IMR-90 (cell line): ENCODE results near the gene CCNJL. TPM values are rescaled to one million over a fixed set of nuclear protein-coding genes. Genes with fewer than 3 reads are reported as not detected.

Experiments
- ATAC-seq: fragments of 200-7000 bp; cut with Tn5 transposase; 2 replicates; pipeline ENCODE4 v1.9.1; 2020; ENCODE audit warnings: low read depth, mild to moderate bottlenecking, moderate library complexity
- BruUV-seq: library from RNA; stranded (reverse); fragments of 400-500 nt; replicated peaks from 2 replicates; lab custom pipeline; 2021; lab: Mats Ljungman, UMichigan
- CTCF ChIA-PET: fragments of 300-600 bp; formaldehyde crosslinking; extraction: SDS; loops from one replicate; lab custom pipeline; 2021; ENCODE audit warnings: antibody characterized with exemption; lab: Yijun Ruan, JAX
- POLR2A ChIA-PET: fragments of 300-600 bp; sonication (Branson Sonifier 250); formaldehyde crosslinking; loops from one replicate; lab custom pipeline; 2022; ENCODE audit warnings: antibody characterized with exemption; ENCODE audit not compliant: unreplicated experiment; lab: Charles Lee
- DNase-seq: peaks from one replicate; pipeline ENCODE4 v3.0.0; 2013
- H2AFZ ChIP-seq: replicated peaks from 2 replicates; pipeline ENCODE3; 2013; ENCODE audit warnings: low read length, mild to moderate bottlenecking; ENCODE audit not compliant: poor library complexity
- H2AK5ac ChIP-seq: 2 replicates; pipeline ENCODE4 v1.6.1; 2013; ENCODE audit warnings: low read depth, low read length, inconsistent platforms
- H2AK9ac ChIP-seq: replicated peaks from 2 replicates; pipeline ENCODE3; 2013; ENCODE audit warnings: mild to moderate bottlenecking, low read depth, low read length, moderate library complexity; ENCODE audit not compliant: poor library complexity
- H2BK120ac ChIP-seq: 2 replicates; pipeline ENCODE4 v1.6.1; 2013; ENCODE audit warnings: low read depth, low read length, inconsistent platforms
- H2BK15ac ChIP-seq: 3 replicates; pipeline ENCODE4 v1.6.1; 2013; ENCODE audit warnings: low read depth, low read length, inconsistent platforms
- H2BK20ac ChIP-seq: 2 replicates; pipeline ENCODE4 v1.6.1; 2013; ENCODE audit warnings: low read depth, mild to moderate bottlenecking, inconsistent platforms, low read length, moderate library complexity
- H2BK5ac ChIP-seq: 2 replicates; pipeline ENCODE4 v1.6.1; 2013; ENCODE audit warnings: mild to moderate bottlenecking, low read depth, low read length, inconsistent platforms; ENCODE audit not compliant: poor library complexity, severe bottlenecking
- H3K14ac ChIP-seq: replicated peaks from 2 replicates; pipeline ENCODE4 v1.6.1; 2013; ENCODE audit warnings: low read depth, low read length, inconsistent platforms
- H3K18ac ChIP-seq: 2 replicates; pipeline ENCODE4 v1.6.1; 2013; ENCODE audit warnings: low read depth, low read length, control low read depth
- H3K23ac ChIP-seq: 2 replicates; pipeline ENCODE4 v1.6.1; 2013; ENCODE audit warnings: low read depth, low read length, inconsistent platforms
- H3K27ac ChIP-seq: 2 replicates; pipeline ENCODE4 v1.5.1; 2013; ENCODE audit warnings: mild to moderate bottlenecking, control low read depth, low read length; ENCODE audit not compliant: insufficient read depth
- H3K27me3 ChIP-seq: 2 replicates; pipeline ENCODE4 v1.6.1; 2013; ENCODE audit warnings: low read length; ENCODE audit not compliant: control insufficient read depth, insufficient read depth
- H3K36me3 ChIP-seq: 2 replicates; pipeline ENCODE4 v1.6.1; 2013; ENCODE audit warnings: low read length, mixed read lengths; ENCODE audit not compliant: control insufficient read depth, insufficient read depth
- H3K4ac ChIP-seq: 2 replicates; pipeline ENCODE4 v1.6.1; 2013; ENCODE audit warnings: low read depth, low read length, inconsistent platforms
- H3K4me1 ChIP-seq: 2 replicates; pipeline ENCODE4 v1.6.1; 2013; ENCODE audit warnings: low read length, mixed read lengths; ENCODE audit not compliant: control insufficient read depth, insufficient read depth
- H3K4me2 ChIP-seq: 2 replicates; pipeline ENCODE4 v1.6.1; 2013; ENCODE audit warnings: low read depth, mild to moderate bottlenecking, control low read depth, low read length, moderate library complexity
- H3K4me3 ChIP-seq: 2 replicates; pipeline ENCODE4 v1.5.1; 2013; ENCODE audit warnings: low read depth, mild to moderate bottlenecking, control low read depth, low read length, moderate library complexity; ENCODE audit not compliant: insufficient read depth
- H3K56ac ChIP-seq: 2 replicates; pipeline ENCODE4 v1.6.1; 2013; ENCODE audit warnings: low read length, inconsistent platforms; ENCODE audit not compliant: insufficient read depth; ENCODE audit errors: extremely low read depth
- H3K79me1 ChIP-seq, 2 experiments: 2 replicates each; pipeline ENCODE4 v1.6.1; 2013; ENCODE audit warnings: low read length in 2 of 2, inconsistent platforms in 1 of 2, low read depth in 1 of 2
- H3K9ac ChIP-seq: 2 replicates; pipeline ENCODE4 v1.6.1; 2013; ENCODE audit warnings: low read depth, low read length, control low read depth
- H3K9me1 ChIP-seq: 2 replicates; pipeline ENCODE4 v1.6.1; 2013; ENCODE audit warnings: low read length, inconsistent platforms; ENCODE audit not compliant: insufficient read depth
- H3K9me3 ChIP-seq: 2 replicates; pipeline ENCODE4 v1.6.1; 2013; ENCODE audit warnings: low read length; ENCODE audit not compliant: control insufficient read depth, insufficient read depth
- H4K20me1 ChIP-seq: 2 replicates; pipeline ENCODE4 v1.6.1; 2013; ENCODE audit warnings: low read length, inconsistent platforms; ENCODE audit not compliant: insufficient read depth
- H4K5ac ChIP-seq: 2 replicates; pipeline ENCODE4 v1.6.1; 2013; ENCODE audit warnings: mild to moderate bottlenecking, low read depth, low read length, control low read depth
- H4K8ac ChIP-seq, 2 experiments: 2 replicates each; pipeline ENCODE4 v1.6.1; 2013; ENCODE audit warnings: low read depth in 2 of 2, low read length in 2 of 2, control low read depth in 1 of 2, inconsistent platforms in 1 of 2
- H4K91ac ChIP-seq: 2 replicates; pipeline ENCODE4 v1.6.1; 2013; ENCODE audit warnings: low read depth, low read length, inconsistent platforms; ENCODE audit not compliant: insufficient read depth
- FOS ChIP-seq: fragments of 150-350 bp; IDR thresholded peaks from 2 replicates; pipeline ENCODE4 v1.6.1; 2016; ENCODE audit warnings: low read depth, low read length
- MXI1 ChIP-seq: IDR thresholded peaks from 2 replicates; pipeline ENCODE4 v1.6.1; 2012; ENCODE audit warnings: low read depth, mild to moderate bottlenecking, low read length, moderate library complexity, borderline replicate concordance
- POLR2A ChIP-seq: IDR thresholded peaks from 2 replicates; pipeline ENCODE4 v1.6.1; 2012; ENCODE audit warnings: mild to moderate bottlenecking, low read depth, low read length
- RAD21 ChIP-seq: IDR thresholded peaks from 2 replicates; pipeline ENCODE4 v1.6.1; 2012; ENCODE audit warnings: low read length, improper control_type of control experiment
- RFX5 ChIP-seq: IDR thresholded peaks from 2 replicates; pipeline ENCODE4 v1.8.0; 2012; ENCODE audit warnings: low read depth, mild to moderate bottlenecking, low read length, moderate library complexity
- SMC3 ChIP-seq: fragments of 150-350 bp; IDR thresholded peaks from 2 replicates; pipeline ENCODE4 v1.6.1; 2016; ENCODE audit warnings: low read depth, mild to moderate bottlenecking, antibody characterized with exemption, low read length, moderate library complexity
- WGBS, 2 experiments: methylation state at CpG; one replicate each; pipeline versions ENCODE4 v1.1.5 to v1.1.7; 2013; ENCODE audit warnings: missing lambda C conversion rate in 2 of 2; ENCODE audit not compliant: insufficient read length in 1 of 2; ENCODE audit errors: extremely low coverage in 2 of 2; 5-methylcytosine and 5-hydroxymethylcytosine counted together
- dilution Hi-C: fragments of 300-500 bp; cut with HindIII; formaldehyde crosslinking; loops from one replicate; pipeline ENCODE4 v1.14.3; 2018; ENCODE audit warnings: low sequenced_read_pairs; ENCODE audit not compliant: unreplicated experiment
- in situ Hi-C: fragments of 300-500 bp; cut with MboI; formaldehyde crosslinking; loops from 3 replicates; pipeline ENCODE4 v1.14.3; 2019; ENCODE audit warnings: low sequenced_read_pairs, inconsistent platforms, mixed read lengths
- intact Hi-C: fragments of 100-400 bp; cut with micrococcal nuclease; formaldehyde crosslinking; loops from 2 replicates; pipeline ENCODE4 v1.10.0; 2022
- polyA plus RNA-seq, 3 experiments: library from polyadenylated mRNA; depleted of rRNA; stranded (reverse); fragments of >200 nt; gene quantifications; 2 replicates each; pipeline ENCODE4 v1.2.3, GENCODE V29; 2012; ENCODE audit warnings: low replicate concordance in 1 of 3
- total RNA-seq: library from RNA; depleted of rRNA; stranded (reverse); fragments of >200 nt; gene quantifications from 2 replicates; pipeline ENCODE4 v1.2.3, GENCODE V29; 2012

CCNJL gene
- total and polyA plus RNA-seq, 2 of the 4 experiments (the other 2 are of a cell fraction): 2.0 to 3.8 TPM

GRCh38 chr5:160312960-160313727 is 780 bp upstream of the CCNJL start (continued):
- no peak for TF ChIP-seq SMC3

- Histone ChIP-seq H3K9me3 (no peaks in the 10 kb centered on the region), H3K4ac (peak overlapping the region; percentile 19; the same call in 1 of the 2 replicates), H3K4me2 (peak overlapping the region; percentile 94), H3K36me3 (peaks cover 9% of the 10 kb centered on the region), H3K23ac (0 out of 2 replicates have a peak overlapping the region, but pooled peaks have one; percentile 63), H4K5ac (0 out of 2 replicates have a peak overlapping the region, but pooled peaks have one; percentile 4), H2BK120ac (no peak overlapping the region), H3K9ac (peak overlapping the region; percentile 56), H4K20me1 (no peaks in the 10 kb centered on the region), H3K27me3 (no peaks in the 10 kb centered on the region; the same call in 1 of the 2 replicates), H3K56ac (peak overlapping the region; percentile 41; the same call in 1 of the 2 replicates), H2AK9ac (peak overlapping the region; percentile 73), H3K14ac (peak overlapping the region; percentile 48), H2BK15ac (no peak overlapping the region), H2BK20ac (no peak overlapping the region), H3K4me1 (peaks cover 2% of the 10 kb centered on the region; the same call in 1 of the 2 replicates), H4K91ac (no peak overlapping the region), H3K9me1 (peaks cover 5% of the 10 kb centered on the region; the same call in 1 of the 2 replicates), H2AFZ (peak overlapping the region; percentile 96), H2AK5ac (no peak overlapping the region), H3K4me3 (peak overlapping the region; percentile 91), H4K8ac (peak overlapping the region; percentile 65 to 69; a peak in 2 of 4 replicates), H3K18ac (no peak overlapping the region; the same call in 1 of the 2 replicates), H2BK5ac (no peak overlapping the region), H3K79me1 (peaks cover 13 to 30% of the 10 kb centered on the region in 2 experiments), H3K27ac (no peak overlapping the region; the same call in 1 of the 2 replicates)
- intact Hi-C loops (no loop called here), in situ Hi-C loops (no loop called here), dilution Hi-C loops (no loop called here)
- ChIA-PET POLR2A (interaction anchor here (0.5 kb wide), 1 partner anchor 110 kb away, joined by 3 read pairs; the partner anchor contains the start of gene PTTG1), CTCF (interaction anchor here (0.6 kb wide), 1 partner anchor 37 kb away, joined by 3 read pairs; no protein-coding TSS in a partner anchor)
- no peak for DNase-seq
- ATAC-seq: peak; percentile 59
- WGBS, 2 experiments: 2% methylated on average over 19 of the region's 45 CpGs; no CpG with 5 or more reads in 1 of the 2 experiments
- no TSS peak for BruUV-seq
- no peak for TF ChIP-seq MXI1
- TF ChIP-seq RAD21: no peak
- no peak for TF ChIP-seq POLR2A
- no peak for TF ChIP-seq RFX5
- no peak for TF ChIP-seq FOS
Measured at GRCh38 chr5:160311491-160312133, 752 bp downstream of the CCNJL start.
